ENCODE measurements around the gene C15orf39. TPM values are rescaled to one million over a fixed set of nuclear protein-coding genes. Genes with fewer than 3 reads are reported as not detected.

Gene C15orf39
- total and polyA plus RNA-seq, 2 of the 13 experiments (the other 11 are each of a cell fraction or from before 2014, with no cell fraction given): 6.2 to 13.5 TPM

GRCh38 chr15:75178171-75178937 lies 23.3 kb upstream of the C15orf39 start (continued):
- TF ChIP-seq ZNF18 (CRISPR knock-in tag; IDR thresholded peaks at IDR 0.05; ENCODE audit: insufficient replicate concordance) (no peak), RXRB (CRISPR knock-in tag; IDR thresholded peaks at IDR 0.05; ENCODE audit: borderline replicate concordance) (peak; percentile 24; the same call in 1 of the 2 replicates), SRSF1 (optimal IDR thresholded peaks at IDR 0.05; ENCODE audit: low read depth, low read length) (no peak), ZNF317 (CRISPR knock-in tag; IDR thresholded peaks at IDR 0.05) (no peak), ZNF691 (CRISPR knock-in tag; IDR thresholded peaks at IDR 0.05; ENCODE audit: borderline replicate concordance, low read depth) (no peak; the same call in 1 of the 2 replicates), DMTF1 (CRISPR knock-in tag; IDR thresholded peaks at IDR 0.05) (no peak), WIZ (CRISPR knock-in tag; IDR thresholded peaks at IDR 0.05) (no peak), POLR2AphosphoS5 (IDR thresholded peaks at IDR 0.05; ENCODE audit: low read depth, low read length) (peak; percentile 48), MTERF4 (CRISPR knock-in tag; IDR thresholded peaks at IDR 0.05) (no peak), FOXP1 (IDR thresholded peaks at IDR 0.05) (no peak), FOXP1 (CRISPR knock-in tag; IDR thresholded peaks at IDR 0.05) (peak; percentile 60; the same call in 1 of the 2 replicates), SP5 (CRISPR knock-in tag; IDR thresholded peaks at IDR 0.05; ENCODE audit: borderline replicate concordance, low read depth) (peak; percentile 87), SKIL (CRISPR knock-in tag; IDR thresholded peaks at IDR 0.05; ENCODE audit: borderline replicate concordance) (peak; percentile 34; the same call in 1 of the 2 replicates), ZNF12 (CRISPR knock-in tag; IDR thresholded peaks at IDR 0.05) (no peak), ATF4 (CRISPR knock-in tag; IDR thresholded peaks at IDR 0.05) (peak in 1 of 2 experiments; percentile 90; a peak in 2 of 4 replicates), CTCF (CRISPR knock-in tag; IDR thresholded peaks at IDR 0.05) (peak; percentile 18), KMT2A (CRISPR knock-in tag; IDR thresholded peaks at IDR 0.05) (peak; percentile 43; the same call in 1 of the 2 replicates), HDAC1 (CRISPR knock-in tag; IDR thresholded peaks at IDR 0.05) (peak; percentile 32; the same call in 1 of the 2 replicates)

Measured in HepG2 (cell line).